ENCODE results near the gene FAM53B. TPM values are rescaled to one million over a fixed set of nuclear protein-coding genes. Genes with fewer than 3 reads are reported as not detected.
"Not testable (repeated sequence)": the region's sequence is repeated elsewhere in the genome, so short reads cannot be mapped to it uniquely, and the experiment has no call there.

The FAM53B gene
- total RNA-seq, 1 donor from 2014 or later = 19.3 TPM

DNA sequence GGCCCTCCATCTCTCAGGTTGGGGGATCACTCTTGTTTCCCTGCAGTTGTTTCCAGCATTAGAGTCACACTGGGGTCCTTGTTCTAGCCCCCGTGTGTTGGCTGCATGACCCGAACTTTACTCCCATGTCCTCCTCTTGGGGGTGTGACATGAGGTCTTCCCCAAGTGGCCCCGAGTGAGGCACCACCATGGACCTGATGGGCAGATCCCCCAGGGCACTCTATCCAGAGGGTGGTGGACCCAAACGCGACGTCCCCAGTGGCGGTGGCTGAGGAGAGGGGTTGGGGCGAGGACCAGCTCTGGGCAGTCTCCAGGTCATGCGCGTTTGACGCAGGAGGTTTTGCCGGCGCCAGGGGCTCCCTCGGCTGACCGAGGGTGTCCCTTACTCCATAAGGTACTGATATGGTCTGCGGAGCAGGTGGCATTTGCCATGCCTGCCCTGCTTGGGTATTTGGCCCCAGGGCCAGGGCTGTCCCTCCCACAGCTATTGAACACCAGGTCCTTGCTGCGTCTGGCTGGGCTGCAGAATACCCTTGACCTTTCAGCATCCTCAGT is 150.7 kb downstream of the FAM53B start:
- intact Hi-C loops (cut with micrococcal nuclease) = no loop called here
- Mint-ChIP-seq H3K9me3 (no peaks in the 10 kb centered on the region), H3K27me3 (ENCODE audit: low read depth) (no peaks in the 10 kb centered on the region), H3K4me3 (ENCODE audit: low read depth) (no peak overlapping the region), H3K36me3 (ENCODE audit: low read depth) (no peaks in the 10 kb centered on the region), H3K27ac (no peak overlapping the region), H3K4me1 (ENCODE audit: low read depth) (no peaks in the 10 kb centered on the region)
- no peak for DNase-seq (ENCODE audit: low spot score)

DNA sequence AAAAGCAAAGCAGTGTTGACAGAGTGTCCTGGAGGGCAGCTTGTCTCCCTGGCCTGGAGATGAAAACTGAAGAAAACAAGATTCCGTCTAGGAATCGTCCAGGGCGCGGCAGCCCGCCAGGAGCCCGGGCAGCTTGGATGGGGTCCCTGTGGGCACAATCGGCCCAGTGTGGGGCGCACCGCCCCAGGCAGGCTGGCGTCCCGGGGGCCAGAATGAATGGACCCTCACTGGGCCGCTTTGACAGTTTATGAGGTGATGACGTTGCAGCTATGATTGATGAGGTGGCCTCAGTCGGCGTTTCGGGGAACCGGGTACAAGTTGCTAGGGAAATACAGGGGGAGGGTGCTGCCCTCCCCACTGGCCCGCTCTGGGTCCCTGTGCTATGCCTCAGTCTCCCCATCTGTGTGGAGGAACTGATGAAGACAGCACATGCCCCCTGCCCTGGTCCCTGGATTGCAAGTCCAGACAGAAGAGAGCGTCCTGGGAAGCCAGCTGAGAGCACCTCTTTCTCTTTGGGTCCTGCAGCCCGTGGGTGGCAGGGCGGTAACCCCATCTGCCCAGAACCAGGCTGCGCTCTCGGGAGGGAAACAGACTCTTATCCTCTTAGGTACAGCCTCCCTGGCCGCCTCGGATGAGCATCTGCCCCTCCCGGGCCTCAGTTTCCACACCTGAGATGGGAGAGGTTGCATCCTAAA is 151.3 kb downstream of the FAM53B start:
- no peaks in the 10 kb centered on the region for H3K36me3 Mint-ChIP-seq (ENCODE audit: low read depth)

DNA sequence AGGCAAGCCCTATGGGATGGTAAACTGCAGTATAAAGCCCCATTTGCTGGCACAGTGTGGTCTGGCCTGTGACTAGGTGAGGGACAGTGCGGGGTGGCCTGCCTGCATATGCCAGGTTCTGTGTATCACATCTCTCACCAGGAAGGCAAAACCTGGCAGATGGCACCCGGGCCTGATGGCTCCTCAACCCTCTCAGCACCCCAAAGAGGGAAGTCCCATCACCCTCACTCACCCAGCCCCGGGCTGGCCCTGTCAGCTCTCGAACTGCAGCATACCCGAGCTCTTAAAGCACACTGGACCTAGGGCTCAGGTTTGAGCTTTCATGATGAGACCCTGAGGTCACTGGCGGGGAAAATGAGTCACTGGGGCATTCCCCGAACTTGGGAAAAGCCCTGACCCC is 152.1 kb downstream of the FAM53B start:
- Mint-ChIP-seq H3K27ac (no peak overlapping the region), H3K4me3 (ENCODE audit: low read depth) (no peak overlapping the region), H3K4me1 (ENCODE audit: low read depth) (no peaks in the 10 kb centered on the region), H3K9me3 (no peaks in the 10 kb centered on the region), H3K36me3 (ENCODE audit: low read depth) (no peaks in the 10 kb centered on the region), H3K27me3 (ENCODE audit: low read depth) (no peaks in the 10 kb centered on the region)
- no peak for DNase-seq (ENCODE audit: low spot score)
- intact Hi-C loops (cut with micrococcal nuclease) = no loop called here

More for the DNA sequence above, 151.3 kb downstream of the FAM53B start:
- no peaks in the 10 kb centered on the region for H3K9me3 Mint-ChIP-seq
- intact Hi-C loops (cut with micrococcal nuclease) = no loop called here
- no peaks in the 10 kb centered on the region for H3K4me1 Mint-ChIP-seq (ENCODE audit: low read depth)
- no peak for DNase-seq (ENCODE audit: low spot score)
- H3K4me3 Mint-ChIP-seq (ENCODE audit: low read depth) = no peak overlapping the region
- H3K27me3 Mint-ChIP-seq (ENCODE audit: low read depth) = no peaks in the 10 kb centered on the region
- no peak overlapping the region for H3K27ac Mint-ChIP-seq

DNA sequence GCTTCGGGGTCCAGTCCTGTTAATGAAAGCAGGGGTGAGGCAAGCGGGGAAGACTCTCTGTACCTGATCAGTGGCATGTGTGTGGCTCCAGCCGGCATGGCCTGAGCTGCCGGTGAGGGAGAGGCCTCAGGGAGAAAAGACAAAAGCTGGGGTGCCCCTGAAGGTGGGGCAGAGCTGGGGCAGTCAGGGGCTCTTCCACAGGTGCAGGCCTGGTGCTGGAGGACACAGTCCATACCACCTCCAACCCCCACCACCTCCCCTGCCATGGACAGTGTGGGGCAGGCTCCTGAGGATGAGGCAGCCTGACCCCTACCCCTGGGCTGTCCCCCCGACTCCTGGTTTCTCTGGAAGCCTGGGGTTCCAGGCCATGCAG is 153.1 kb downstream of the FAM53B start:
- DNase-seq (ENCODE audit: low spot score) = no peak
- Mint-ChIP-seq H3K27me3 (ENCODE audit: low read depth) (no peaks in the 10 kb centered on the region), H3K9me3 (no peaks in the 10 kb centered on the region), H3K27ac (no peak overlapping the region), H3K4me3 (ENCODE audit: low read depth) (no peak overlapping the region), H3K4me1 (ENCODE audit: low read depth) (no peaks in the 10 kb centered on the region), H3K36me3 (ENCODE audit: low read depth) (no peaks in the 10 kb centered on the region)
- intact Hi-C loops (cut with micrococcal nuclease) = no loop called here

DNA sequence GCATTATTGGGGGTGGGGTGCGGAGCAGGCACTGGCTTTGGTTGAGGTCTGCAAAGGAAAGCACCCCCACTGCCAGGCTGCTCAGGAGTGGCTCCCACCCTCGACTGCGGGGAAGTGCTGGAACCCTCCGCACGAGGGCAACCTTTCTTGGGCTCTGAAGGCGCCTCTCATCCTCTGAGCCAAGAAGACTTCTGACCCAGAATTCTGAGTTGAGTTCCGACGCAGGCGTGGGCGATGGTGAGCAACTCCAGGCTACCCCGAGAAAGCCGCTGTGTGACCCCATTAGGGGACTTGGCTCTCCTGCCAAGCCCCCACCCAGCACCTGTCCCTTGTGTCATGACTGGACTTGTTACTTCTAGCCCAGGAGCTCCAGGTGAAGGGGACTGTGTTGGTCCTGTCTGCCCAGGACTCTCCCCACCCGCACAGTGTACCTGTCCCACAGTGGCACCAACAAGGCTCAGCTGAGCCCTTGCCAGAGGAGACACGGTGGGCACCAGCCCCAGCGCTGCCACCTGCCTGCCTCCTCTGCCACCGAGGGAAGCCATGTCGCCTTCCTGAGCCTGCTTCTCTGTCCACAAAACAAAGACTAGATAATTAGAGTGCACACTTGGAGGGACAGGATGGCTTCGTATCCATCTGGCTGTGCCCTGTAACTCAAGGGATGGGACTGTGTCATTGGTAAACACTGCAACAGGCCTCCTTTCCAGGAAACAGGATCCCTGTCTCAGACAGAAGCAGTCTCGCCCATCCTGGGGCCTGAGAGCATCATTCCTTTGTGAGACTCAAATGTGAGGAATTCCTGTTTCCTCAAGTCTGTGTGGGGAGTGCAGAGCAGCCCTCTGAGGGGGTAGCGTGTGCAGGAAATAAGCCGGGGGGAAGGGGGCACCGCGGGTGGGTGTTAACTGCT is 153.7 kb downstream of the FAM53B start:
- intact Hi-C loops (cut with micrococcal nuclease) = no loop called here
- no peak for DNase-seq (ENCODE audit: low spot score)

DNA sequence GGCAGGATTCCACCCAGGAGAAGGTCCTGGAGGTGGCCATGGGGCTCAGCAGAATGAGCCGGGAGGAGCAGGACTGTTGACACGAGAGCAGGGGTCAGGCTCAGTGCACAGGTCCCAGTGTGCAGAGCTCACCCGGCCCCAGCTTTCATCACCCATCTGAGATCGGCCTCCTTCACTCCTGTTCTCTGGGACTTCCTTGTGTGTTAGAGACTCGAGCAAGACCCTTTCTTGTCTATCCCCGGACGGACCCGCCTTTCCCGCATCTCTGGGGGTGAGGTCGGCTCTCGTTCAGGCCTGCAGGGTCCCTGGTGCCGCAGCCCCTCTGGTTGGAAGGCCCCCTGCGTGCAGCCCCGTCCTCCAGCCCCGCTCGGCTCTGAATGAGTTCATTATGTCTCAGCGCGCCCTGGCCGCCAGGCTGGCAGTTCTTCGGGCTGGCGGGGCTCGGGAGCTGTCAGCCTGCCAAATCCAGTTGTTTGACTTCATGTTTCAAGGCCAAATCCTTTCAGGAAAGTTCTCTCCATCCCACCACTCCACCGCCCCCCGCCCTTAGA is 154.6 kb downstream of the FAM53B start:
- Mint-ChIP-seq H3K4me1 (ENCODE audit: low read depth) (no peaks in the 10 kb centered on the region), H3K27me3 (ENCODE audit: low read depth) (no peaks in the 10 kb centered on the region), H3K4me3 (ENCODE audit: low read depth) (no peak overlapping the region), H3K9me3 (no peaks in the 10 kb centered on the region), H3K27ac (no peak overlapping the region), H3K36me3 (ENCODE audit: low read depth) (no peaks in the 10 kb centered on the region)
- intact Hi-C loops (cut with micrococcal nuclease) = no loop called here
- DNase-seq (ENCODE audit: low spot score) = no peak

More for the DNA sequence above, 153.7 kb downstream of the FAM53B start:
- no peaks in the 10 kb centered on the region for H3K27me3 Mint-ChIP-seq (ENCODE audit: low read depth)
- no peak overlapping the region for H3K4me3 Mint-ChIP-seq (ENCODE audit: low read depth)
- H3K9me3 Mint-ChIP-seq = no peaks in the 10 kb centered on the region
- H3K27ac Mint-ChIP-seq = no peak overlapping the region
- no peaks in the 10 kb centered on the region for H3K36me3 Mint-ChIP-seq (ENCODE audit: low read depth)
- no peaks in the 10 kb centered on the region for H3K4me1 Mint-ChIP-seq (ENCODE audit: low read depth)

DNA sequence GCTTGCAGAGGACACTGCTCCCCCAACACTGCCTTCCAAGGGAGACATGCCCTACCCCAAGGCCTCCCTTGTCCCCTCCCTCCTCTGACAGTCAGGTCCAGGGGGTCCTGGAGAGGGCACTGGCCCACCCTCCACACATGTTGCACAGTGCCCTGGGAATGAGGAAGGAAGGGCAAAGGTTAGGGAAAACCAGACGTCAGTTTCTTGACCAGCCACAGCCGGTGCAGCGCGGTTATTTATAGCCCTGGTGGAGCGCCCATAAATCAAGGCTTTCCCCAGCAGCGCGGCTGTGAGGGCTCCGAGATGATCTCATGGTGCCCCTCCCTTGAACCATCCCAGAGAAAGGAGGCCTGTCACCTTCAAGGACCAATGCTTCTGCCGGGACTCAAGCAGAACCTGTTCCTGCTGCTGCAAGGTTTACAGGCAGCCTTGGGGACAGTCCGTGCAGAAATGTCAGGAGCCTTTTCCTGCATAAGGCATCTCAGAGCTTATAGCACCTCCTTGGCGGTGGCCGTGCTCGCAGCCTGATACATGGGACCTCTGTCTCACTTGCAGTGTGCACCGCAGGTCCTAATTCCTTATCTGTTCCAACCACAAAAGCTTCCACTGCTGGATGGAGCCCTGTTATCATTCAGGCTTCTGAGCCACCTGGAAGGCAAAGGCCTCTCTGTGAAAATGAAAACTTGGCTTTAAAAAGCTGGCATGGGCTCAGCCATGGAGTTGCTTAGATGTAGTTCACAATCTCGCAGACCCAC is 155.3 kb downstream of the FAM53B start:
- Mint-ChIP-seq H3K9me3 (no peaks in the 10 kb centered on the region), H3K27ac (no peak overlapping the region), H3K36me3 (ENCODE audit: low read depth) (no peaks in the 10 kb centered on the region), H3K4me1 (ENCODE audit: low read depth) (no peaks in the 10 kb centered on the region), H3K4me3 (ENCODE audit: low read depth) (no peak overlapping the region), H3K27me3 (ENCODE audit: low read depth) (peaks cover under 1% of the 10 kb centered on the region)
- intact Hi-C loops (cut with micrococcal nuclease) = no loop called here
- DNase-seq (ENCODE audit: low spot score) = no peak

DNA sequence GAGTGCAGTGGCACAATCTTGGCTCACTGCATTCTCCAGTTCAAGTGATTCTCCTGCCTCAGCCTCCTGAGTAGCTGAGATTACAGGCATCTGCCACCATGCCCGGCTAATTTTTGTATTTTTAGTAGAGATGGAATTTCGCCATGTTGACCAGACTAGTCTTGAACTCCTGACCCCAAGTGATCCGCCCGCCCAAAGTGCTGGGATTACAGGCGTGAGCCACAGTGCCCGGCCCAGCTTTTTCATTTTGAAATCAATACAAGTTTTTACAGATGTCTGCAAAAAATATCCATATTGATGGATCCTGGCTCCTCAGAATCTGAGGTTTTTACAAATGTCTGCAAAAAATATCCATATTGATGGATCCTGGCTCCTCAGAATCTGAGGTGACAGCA is 155.8 kb downstream of the FAM53B start:
- H3K4me3 Mint-ChIP-seq (ENCODE audit: low read depth); H3K27ac Mint-ChIP-seq; H3K36me3 Mint-ChIP-seq (ENCODE audit: low read depth); H3K9me3 Mint-ChIP-seq; H3K4me1 Mint-ChIP-seq (ENCODE audit: low read depth); intact Hi-C loops (cut with micrococcal nuclease); DNase-seq (ENCODE audit: low spot score); H3K27me3 Mint-ChIP-seq (ENCODE audit: low read depth): not testable (repeated sequence)

DNA sequence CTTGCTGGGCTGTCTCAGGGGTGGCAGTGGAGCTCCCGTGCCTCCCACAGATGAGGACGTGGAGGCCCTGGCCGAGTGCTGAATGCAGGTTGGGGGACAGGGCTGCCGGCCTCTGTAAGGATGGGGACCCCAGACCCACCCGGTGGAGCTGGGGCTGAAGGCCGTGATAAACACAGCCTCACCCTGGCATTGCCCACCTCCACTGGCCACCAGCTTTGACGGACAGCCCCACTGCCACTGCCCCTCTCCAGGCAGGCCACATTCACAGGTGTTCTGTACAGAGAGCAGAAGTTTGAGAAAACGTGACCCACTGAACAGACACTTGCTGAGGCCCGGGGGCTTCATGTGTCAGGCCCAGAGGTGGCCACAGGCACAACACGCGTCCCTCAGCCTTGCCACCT is 156.4 kb downstream of the FAM53B start:
- Mint-ChIP-seq H3K9me3 (no peaks in the 10 kb centered on the region), H3K27ac (no peak overlapping the region), H3K4me3 (ENCODE audit: low read depth) (no peak overlapping the region), H3K4me1 (ENCODE audit: low read depth) (no peaks in the 10 kb centered on the region), H3K36me3 (ENCODE audit: low read depth) (no peaks in the 10 kb centered on the region), H3K27me3 (ENCODE audit: low read depth) (peaks cover 2% of the 10 kb centered on the region)
- intact Hi-C loops (cut with micrococcal nuclease) = no loop called here
- no peak for DNase-seq (ENCODE audit: low spot score)

DNA sequence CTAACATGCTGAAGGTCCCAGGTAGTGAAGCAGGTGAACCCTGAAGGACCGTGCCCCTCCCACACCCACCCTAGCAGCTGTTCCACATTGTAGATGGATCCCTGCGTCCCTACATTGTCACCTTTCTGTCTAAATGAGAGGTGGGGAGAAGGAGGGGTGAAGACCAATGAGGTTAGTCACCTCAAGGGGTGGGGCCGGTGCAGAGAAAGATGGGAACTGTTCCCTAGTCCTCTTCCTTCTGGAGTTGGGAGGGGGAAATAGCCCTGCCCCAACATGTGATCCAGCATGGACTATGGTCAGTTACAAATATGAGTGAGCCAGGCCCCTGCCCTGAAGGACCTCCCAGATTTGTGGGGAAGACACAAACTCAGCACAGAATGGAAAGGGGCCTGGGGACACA is 158.0 kb downstream of the FAM53B start:
- Mint-ChIP-seq H3K4me1 (ENCODE audit: low read depth) (no peaks in the 10 kb centered on the region), H3K36me3 (ENCODE audit: low read depth) (no peaks in the 10 kb centered on the region), H3K27ac (no peak overlapping the region), H3K4me3 (ENCODE audit: low read depth) (no peak overlapping the region), H3K9me3 (peaks cover under 1% of the 10 kb centered on the region), H3K27me3 (ENCODE audit: low read depth) (peaks cover 2% of the 10 kb centered on the region)
- intact Hi-C loops (cut with micrococcal nuclease) = no loop called here
- DNase-seq (ENCODE audit: low spot score) = no peak

DNA sequence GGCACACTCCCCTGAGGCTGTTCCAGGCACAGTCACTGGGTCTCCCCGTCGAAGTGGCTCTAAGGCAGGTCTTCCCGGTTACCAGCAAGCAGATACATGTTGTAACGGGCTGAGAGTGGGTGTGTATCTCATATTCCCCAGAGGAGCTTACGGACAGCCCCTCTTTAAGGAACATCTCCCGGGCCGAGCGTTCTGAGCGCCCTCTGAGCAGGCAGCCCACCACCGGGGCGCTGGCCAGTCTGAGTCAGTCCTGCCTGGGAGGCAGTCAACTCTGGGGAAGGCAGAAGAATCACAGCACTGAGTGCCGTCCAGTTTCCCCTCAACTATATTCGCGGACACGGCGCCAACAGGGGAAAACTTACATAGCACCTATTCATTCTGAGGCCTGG is 165.2 kb downstream of the FAM53B start:
- Mint-ChIP-seq H3K4me3 (ENCODE audit: low read depth) (no peak overlapping the region), H3K27ac (no peak overlapping the region), H3K36me3 (ENCODE audit: low read depth) (no peaks in the 10 kb centered on the region), H3K27me3 (ENCODE audit: low read depth) (peaks cover 2% of the 10 kb centered on the region), H3K9me3 (peaks cover 4% of the 10 kb centered on the region), H3K4me1 (ENCODE audit: low read depth) (no peaks in the 10 kb centered on the region)
- intact Hi-C loops (cut with micrococcal nuclease) = no loop called here
- DNase-seq (ENCODE audit: low spot score) = no peak

DNA sequence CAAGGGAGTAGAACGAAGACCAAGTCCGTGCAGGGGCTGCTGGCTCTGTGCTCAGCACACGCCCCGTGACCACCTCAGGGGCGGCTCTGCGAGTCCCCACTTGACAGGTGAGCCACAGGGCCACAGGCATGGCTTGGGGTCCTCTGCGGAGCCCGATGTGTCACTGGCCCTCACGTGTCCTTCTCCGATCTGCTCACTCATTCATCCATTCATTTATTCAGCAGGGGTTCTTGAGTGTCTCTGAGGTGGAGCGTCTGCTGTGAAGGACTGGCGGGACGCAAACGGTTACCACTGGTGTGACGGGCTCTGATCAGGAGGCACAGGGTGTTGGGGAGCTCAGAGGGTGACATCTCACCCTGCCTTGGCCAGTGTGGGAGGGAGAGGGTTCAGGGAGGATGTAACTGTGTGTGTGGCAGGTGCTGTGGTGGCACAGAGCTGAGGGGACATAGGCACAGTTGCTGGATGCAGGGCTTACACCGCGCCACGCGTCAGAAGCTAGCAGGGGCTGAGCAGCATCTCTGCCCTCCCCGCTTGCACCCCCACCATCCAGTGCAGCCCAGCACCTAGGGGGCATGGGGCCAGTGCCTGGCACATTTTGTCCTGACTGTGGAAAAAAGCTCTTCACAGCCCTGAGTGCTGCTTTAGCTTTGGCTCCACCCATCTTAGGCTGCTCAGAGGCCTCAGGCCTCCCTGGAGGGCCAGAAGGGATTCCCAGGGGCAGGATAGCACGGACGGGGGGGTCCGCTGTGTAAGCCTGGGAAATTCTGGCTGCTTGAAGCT is 165.8 kb downstream of the FAM53B start:
- no peaks in the 10 kb centered on the region for H3K4me1 Mint-ChIP-seq (ENCODE audit: low read depth)
- H3K36me3 Mint-ChIP-seq (ENCODE audit: low read depth) = no peaks in the 10 kb centered on the region
- DNase-seq (ENCODE audit: low spot score) = no peak
- no peak overlapping the region for H3K4me3 Mint-ChIP-seq (ENCODE audit: low read depth)
- no peak overlapping the region for H3K27ac Mint-ChIP-seq
- H3K27me3 Mint-ChIP-seq (ENCODE audit: low read depth) = no peaks in the 10 kb centered on the region
- H3K9me3 Mint-ChIP-seq = peaks cover 4% of the 10 kb centered on the region
- intact Hi-C loops (cut with micrococcal nuclease) = no loop called here
